ENCODE measurements around the gene CSRP3.

- TF ChIP-seq RCOR1 (IDR thresholded peaks at IDR 0.05; ENCODE audit: insufficient replicate concordance, low read length), result no peak
- TF ChIP-seq CTCF (conservative IDR thresholded peaks at IDR 0.05; ENCODE audit: low read depth, low read length), result no peak
- no peak for TF ChIP-seq USF2 (IDR thresholded peaks at IDR 0.05; ENCODE audit: low read depth, low read length)
- TF ChIP-seq POLR2A (IDR thresholded peaks at IDR 0.05; ENCODE audit: low read depth, low read length), result no peak
- TF ChIP-seq ELK1 (IDR thresholded peaks at IDR 0.05; ENCODE audit: borderline replicate concordance, low read depth, low read length), result no peak
- TF ChIP-seq SMC3 (IDR thresholded peaks at IDR 0.05; ENCODE audit: low read depth, low read length), result no peak
- TF ChIP-seq CEBPB (IDR thresholded peaks at IDR 0.05; ENCODE audit: low read depth, low read length), result no peak
- no peak for TF ChIP-seq MAZ (IDR thresholded peaks at IDR 0.05; ENCODE audit: borderline replicate concordance, low read depth, low read length)
- TF ChIP-seq RFX5 (IDR thresholded peaks at IDR 0.05; ENCODE audit: low read depth, low read length), result no peak
- no peak for TF ChIP-seq BHLHE40 (IDR thresholded peaks at IDR 0.05; ENCODE audit: low read depth, low read length)
- no peak for TF ChIP-seq NFE2L2 (IDR thresholded peaks at IDR 0.05; ENCODE audit: low read depth, low read length)
- TF ChIP-seq MAFK (IDR thresholded peaks at IDR 0.05; ENCODE audit: low read depth, low read length), result no peak
- no peak for TF ChIP-seq MXI1 (IDR thresholded peaks at IDR 0.05; ENCODE audit: borderline replicate concordance, low read depth, low read length)
- TF ChIP-seq CHD1 (IDR thresholded peaks at IDR 0.05; ENCODE audit: low read depth, low read length), result no peak
Measured at GRCh38 chr11:19218786-19219460, 17.1 kb upstream of the CSRP3 start.

Measured in IMR-90 (cell line).